Measurements from ENCODE around the gene CDK5RAP1.
A peak's percentile ranks its signal among the peaks of the same experiment; 100 is the strongest.

The CDK5RAP1 gene

GRCh38 chr20:33377366-33377765, 24.0 kb downstream of the CDK5RAP1 start:
- no peak for DNase-seq

DNA sequence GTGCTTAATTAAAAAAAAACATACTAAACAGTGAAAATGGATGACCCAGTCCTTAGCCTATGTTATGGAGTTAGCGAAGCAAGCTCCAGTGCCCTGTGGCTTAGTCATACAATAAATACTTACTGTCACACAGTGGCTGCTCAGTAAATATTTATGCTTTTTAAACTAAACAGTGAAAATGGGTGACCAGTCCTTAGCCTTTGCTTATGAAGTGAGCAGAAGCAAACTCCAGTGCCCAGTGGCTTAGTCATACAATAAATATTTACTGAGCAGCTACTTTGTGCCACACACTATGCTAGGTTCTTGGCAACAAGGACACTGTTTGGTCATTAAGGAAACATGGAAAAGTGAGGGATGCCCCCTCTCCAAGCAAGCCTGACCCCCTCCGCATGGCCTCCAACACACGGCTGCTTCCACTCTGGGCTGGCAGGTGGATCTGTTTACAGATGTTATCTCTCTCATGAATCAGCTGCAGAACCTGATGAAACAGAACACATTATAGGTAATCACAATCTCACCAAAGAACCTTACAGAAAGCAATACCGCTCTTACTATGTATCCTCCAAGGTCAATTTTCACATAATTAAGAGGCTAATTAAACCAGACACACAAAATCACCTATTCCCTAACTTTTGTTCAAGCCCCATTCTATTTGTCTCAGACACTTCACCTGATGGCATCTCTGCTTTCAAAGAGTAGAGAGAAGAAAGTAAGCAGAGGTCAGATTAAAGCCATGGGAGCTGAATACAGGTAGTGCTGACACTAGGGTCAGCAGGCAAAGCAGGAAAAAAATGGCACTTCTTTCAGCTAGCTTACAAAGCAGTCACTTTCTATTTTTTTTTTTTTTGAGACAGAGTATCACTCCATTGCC, 27.3 kb downstream of the CDK5RAP1 start:
- no peak for DNase-seq

GRCh38 chr20:33372993-33373441, 28.3 kb downstream of the CDK5RAP1 start:
- DNase-seq, result no peak

DNA sequence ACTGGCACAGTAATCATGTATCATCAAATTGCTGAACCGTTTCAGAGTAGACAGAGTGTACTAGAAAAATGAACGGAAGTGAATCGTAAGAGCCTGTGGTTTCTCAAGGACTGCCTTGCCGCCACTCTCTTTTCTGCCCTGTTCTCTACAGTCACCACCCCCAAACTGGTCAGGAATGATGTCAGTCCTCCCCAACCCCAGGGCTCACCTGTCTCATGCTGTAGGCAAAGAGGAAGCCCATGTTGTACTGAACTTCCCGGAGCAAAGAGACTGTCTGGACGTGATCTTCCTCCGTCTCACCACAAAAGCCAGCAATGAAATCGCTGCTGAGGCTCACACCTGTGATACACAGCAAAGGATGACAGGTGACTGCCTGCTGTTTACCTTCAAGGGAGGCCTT, 31.0 kb downstream of the CDK5RAP1 start:
- peak; percentile 63 for DNase-seq

DNA sequence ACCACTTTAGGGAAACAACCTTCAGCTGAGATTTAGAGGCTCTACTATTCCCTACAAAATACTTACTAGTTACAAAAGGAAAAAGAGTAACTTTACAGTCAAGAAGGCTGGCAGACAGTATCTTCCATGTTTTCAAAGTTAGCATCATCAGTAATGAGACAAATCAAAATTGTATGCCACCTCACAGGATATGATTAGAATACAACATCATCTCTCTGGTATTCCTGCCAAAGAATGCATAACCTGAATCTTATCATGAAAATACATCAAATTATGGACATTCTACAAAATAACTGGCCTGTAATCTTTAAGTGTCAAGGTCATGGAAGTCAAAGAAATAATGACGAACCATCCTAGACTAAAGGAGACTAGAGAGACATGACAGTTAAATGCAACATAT, 38.4 kb downstream of the CDK5RAP1 start:
- DNase-seq, result no peak

GRCh38 chr20:33359399-33360261, 41.7 kb downstream of the CDK5RAP1 start:
- DNase-seq, result no peak

DNA sequence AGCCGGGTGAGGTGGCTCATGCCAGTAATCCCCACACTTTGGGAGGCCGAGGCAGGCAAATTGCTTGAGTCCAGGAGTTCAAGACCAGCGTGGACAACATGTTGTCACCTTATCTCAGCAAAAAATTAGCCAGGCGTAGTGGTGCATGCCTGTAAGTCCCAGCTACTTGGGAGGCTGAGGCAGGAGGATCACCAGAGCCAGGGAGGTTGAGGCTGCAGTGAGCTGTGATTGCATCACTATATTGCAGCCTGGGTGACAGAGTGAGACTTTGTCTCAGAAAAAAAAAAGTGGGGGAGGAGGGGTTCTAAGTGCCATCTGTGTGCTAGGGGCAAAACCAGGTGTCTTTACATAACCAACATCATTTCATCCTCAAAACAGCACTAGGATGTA, 48.3 kb downstream of the CDK5RAP1 start:
- DNase-seq, result no peak

GRCh38 chr20:33352258-33353012, 48.9 kb downstream of the CDK5RAP1 start:
- no peak for DNase-seq

DNA sequence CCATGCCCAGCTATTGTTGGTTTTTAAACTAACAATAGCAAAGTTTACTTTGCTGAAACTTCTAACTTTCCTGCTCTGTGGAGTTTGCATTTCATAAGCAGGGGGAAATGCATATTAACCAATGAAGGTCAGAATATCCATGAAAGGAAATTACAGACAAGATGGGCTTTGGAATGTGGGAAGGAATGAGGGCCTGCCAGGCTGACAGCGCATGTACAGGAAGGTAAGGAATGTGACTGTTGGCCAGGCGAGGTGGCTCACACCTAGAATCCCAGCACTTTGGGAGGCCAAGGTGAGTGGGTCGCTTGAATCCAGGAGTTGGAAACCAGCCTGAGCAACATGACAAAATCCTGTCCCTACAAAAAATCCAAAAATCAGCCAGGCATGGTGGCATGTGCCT, 49.6 kb downstream of the CDK5RAP1 start:
- no peak for DNase-seq

DNA sequence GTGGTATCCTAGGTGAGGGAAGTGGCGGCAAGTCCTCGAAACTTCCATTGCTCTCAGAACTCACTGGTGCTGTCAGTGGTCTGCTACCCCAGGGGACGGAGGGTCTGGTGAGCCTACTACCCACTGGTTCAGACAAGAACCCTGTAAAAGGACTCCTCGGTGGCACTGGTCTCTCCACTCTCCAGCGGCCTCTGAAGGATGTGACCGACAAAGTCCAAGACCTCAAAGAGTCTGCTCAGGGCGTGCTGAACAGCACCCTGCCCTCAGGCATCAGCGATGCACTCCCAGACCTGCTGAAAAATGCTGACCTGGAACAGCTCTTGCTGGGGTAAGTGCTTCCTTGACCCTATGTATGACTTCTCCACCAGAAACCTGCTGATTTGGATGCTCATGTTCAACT, 51.8 kb downstream of the CDK5RAP1 start:
- no peak for DNase-seq

DNA sequence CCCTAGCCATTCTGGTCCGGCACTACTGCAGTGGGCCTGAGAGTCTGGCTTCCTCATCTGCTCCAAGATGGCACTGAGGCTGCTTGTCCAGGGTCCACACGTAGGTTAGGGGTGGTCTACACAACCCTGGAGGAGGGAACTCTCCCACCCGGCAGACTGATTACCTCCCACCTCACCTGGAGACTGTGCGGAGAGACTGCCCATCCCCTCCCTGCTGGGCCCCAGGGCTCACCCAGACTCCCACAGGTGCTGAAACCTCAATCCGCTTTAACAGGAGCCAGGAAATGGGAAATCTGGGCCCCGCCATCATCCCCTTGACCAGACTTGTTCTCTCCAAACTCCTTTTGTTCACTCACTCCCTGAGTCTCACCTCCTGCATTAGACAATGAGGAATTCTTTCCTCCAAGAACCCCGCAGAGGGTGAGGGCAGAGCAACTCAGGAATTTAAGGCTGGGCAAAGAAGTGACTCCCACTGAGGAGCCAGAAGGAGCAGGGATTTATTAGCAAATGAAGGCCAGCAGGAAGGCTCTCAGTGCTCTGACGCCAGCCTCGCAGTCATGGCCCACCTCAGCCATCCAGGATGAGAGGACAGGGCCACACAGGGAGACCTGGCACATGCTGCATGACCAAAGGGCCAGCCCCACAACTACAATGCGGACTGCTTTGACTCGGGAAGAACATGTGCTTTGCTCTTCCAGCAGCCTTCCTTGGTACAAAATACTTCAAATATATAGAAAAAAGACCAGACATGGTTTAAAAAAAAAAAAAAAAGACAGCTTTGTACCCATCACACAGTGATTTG, 53.0 kb downstream of the CDK5RAP1 start:
- DNase-seq, result no peak

- no peak for DNase-seq
These were observed 56.0 kb downstream of the CDK5RAP1 start for GRCh38 chr20:33345342-33345741.

DNA sequence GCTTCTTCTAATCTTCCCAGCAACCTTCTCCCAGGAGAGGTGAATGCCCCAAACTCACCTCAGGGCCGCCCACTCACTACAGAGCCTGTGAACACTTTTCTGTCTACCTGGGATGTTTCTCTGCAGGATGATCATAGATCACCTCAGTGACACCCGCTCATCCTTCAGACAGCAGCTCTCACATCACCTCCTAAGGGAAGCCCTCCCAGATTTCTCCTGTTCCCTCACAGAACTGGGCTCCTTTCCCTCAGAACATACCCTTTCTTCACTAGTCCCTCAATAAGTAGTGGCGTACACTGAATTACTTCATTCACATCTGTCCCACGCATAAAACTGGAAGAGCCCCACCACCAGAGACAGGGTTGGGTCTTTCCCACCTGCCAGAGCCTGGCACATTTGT, 57.8 kb downstream of the CDK5RAP1 start:
- no peak for DNase-seq

DNA sequence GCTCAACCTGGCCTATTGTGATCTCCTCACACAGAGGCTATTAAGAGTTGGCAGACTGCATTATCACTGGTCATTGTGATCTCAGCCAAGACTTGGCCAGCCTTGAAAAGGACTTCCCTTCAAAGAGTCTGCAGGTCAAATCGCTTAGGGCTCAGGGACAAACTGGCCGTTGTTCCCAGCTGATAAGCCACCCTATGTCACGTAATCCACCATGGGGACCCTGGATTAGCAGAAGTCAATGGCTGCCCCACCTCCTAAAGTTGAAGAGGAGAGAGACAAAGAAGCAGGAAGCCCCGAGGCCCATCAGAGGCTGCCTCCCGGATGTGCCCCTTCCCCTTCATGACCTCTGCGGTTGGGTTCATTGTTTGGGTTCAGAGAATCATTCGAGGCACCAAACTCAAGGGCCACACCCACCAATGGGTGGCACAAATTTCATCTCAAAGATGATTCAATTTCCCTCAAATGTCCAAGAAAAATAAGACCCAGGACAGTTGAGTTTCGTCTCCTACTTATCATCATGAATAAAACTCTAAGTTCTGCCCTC, 61.7 kb downstream of the CDK5RAP1 start:
- DNase-seq, result no peak

GRCh38 chr20:33338467-33339258, 62.7 kb downstream of the CDK5RAP1 start:
- no peak for DNase-seq

GRCh38 chr20:33337531-33338165, 63.7 kb downstream of the CDK5RAP1 start:
- no peak for DNase-seq

DNA sequence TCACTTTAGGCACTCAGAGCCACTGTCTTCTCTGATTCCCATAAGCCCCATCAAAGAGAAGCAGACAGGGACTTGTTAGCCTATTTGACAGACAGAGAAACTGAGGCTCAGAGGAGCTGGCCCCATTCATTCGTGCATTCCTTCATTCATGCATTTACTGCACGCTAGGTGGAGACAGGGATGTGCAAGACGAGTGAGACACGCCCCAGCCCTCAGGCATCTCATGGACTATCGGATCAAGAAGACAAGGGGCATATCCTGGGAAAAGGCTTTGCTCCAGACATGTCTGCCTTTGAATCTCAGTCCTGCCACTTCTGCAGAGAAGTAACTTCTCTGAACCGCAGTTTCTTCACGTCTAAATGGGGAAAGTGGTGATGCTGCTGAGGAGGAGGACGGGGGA, 64.2 kb downstream of the CDK5RAP1 start:
- DNase-seq, result no peak

DNA sequence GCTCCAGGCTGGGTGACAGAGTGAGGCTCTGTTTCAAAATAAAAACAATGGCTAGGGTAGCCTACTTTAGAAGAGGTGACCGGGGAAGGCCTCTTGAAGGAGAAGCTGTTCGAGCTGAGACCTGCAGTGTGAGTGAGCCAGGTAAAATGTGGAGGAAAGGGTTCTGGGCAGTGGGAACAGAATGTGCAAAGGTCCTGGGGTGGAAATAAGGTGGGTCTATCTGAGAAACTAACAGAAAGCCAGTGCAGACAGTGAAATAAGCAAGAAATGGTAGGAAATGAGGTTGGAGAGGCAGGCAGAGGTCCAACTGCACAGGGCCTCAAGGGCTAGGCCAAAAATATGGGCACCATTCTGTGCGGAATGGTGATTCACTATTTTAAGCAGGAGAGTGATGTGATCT, 64.9 kb downstream of the CDK5RAP1 start:
- DNase-seq, result no peak

DNA sequence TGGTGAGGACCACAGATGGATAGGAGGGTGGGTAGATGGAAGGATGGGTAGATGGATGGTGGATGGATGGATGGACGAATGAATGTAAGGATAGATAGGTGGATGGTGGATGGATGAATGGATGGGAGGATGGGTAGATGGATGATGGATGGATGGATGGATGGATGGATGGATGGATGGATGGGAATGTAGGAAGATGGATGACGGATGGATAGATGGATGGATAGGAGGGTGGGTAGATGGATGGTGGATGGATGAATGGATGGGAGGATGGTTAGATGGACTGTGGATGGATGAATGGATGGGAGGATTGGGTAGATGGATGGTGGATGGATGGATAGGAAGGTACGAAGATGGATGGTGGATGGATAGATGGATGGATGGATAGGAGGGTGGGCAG, 67.2 kb downstream of the CDK5RAP1 start:
- DNase-seq, result no peak

- no peak for DNase-seq
These were observed 67.7 kb downstream of the CDK5RAP1 start for GRCh38 chr20:33333616-33334015.

Data from activated effector memory CD4-positive, alpha-beta T cell treated with Interleukin-2 at 50 U/mL for 16 hours (primary cell).